Epithelial cell of prostate (primary cell): ENCODE data around the gene PHKB.
A peak's percentile ranks its signal among the peaks of the same experiment; 100 is the strongest.
"Not testable (repeated sequence)": the region's sequence is repeated elsewhere in the genome, so short reads cannot be mapped to it uniquely, and the experiment has no call there.

ENCODE experiments used
- DNase-seq: peaks from one replicate; pipeline ENCODE4 v3.0.0-alpha.2; 2011; ENCODE audit warnings: low read depth, low spot score
- H3K27ac ChIP-seq: fragments of 450-650 bp; 2 replicates; pipeline ENCODE4 v1.5.1; 2017; ENCODE audit warnings: mild to moderate bottlenecking

PHKB gene

GRCh38 chr16:47553853-47554564 lies 92.9 kb downstream of the PHKB start:
- no peak for DNase-seq
- no peak overlapping the region for H3K27ac ChIP-seq

GRCh38 chr16:47554587-47554986 lies 93.5 kb downstream of the PHKB start:
- DNase-seq: not testable (repeated sequence)

GRCh38 chr16:47561286-47561685 lies 100.2 kb downstream of the PHKB start:
- H3K27ac ChIP-seq: no peak overlapping the region
- DNase-seq: no peak

More at GRCh38 chr16:47554587-47554986, 93.5 kb downstream of the PHKB start:
- not testable (repeated sequence) for H3K27ac ChIP-seq

GRCh38 chr16:47562366-47562765 lies 101.2 kb downstream of the PHKB start:
- DNase-seq: no peak
- no peak overlapping the region for H3K27ac ChIP-seq

GRCh38 chr16:47565454-47565853 lies 104.3 kb downstream of the PHKB start:
- DNase-seq: no peak
- peak overlapping the region; percentile 43 for H3K27ac ChIP-seq

- no peak for DNase-seq
- H3K27ac ChIP-seq: no peak overlapping the region
Measured at GRCh38 chr16:47567321-47567720, 106.2 kb downstream of the PHKB start.

GRCh38 chr16:47568351-47568750 lies 107.2 kb downstream of the PHKB start:
- DNase-seq: no peak
- no peak overlapping the region for H3K27ac ChIP-seq

GRCh38 chr16:47571049-47571448 lies 109.9 kb downstream of the PHKB start:
- DNase-seq: no peak

GRCh38 chr16:47571711-47572110 lies 110.6 kb downstream of the PHKB start:
- no peak for DNase-seq

More at GRCh38 chr16:47571049-47571448, 109.9 kb downstream of the PHKB start:
- H3K27ac ChIP-seq: no peak overlapping the region

GRCh38 chr16:47574091-47575054 lies 113.2 kb downstream of the PHKB start:
- DNase-seq: peak; percentile 89
- H3K27ac ChIP-seq: peak overlapping the region; percentile 81

More at GRCh38 chr16:47571711-47572110, 110.6 kb downstream of the PHKB start:
- H3K27ac ChIP-seq: no peak overlapping the region

GRCh38 chr16:47577029-47577428 lies 115.9 kb downstream of the PHKB start:
- no peak for DNase-seq
- no peak overlapping the region for H3K27ac ChIP-seq

- no peak for DNase-seq
- H3K27ac ChIP-seq: peak overlapping the region; percentile 55
Measured at GRCh38 chr16:47578033-47578432, 116.9 kb downstream of the PHKB start.

- peak; percentile 76 for DNase-seq
- H3K27ac ChIP-seq: peak overlapping the region; percentile 55
Measured at GRCh38 chr16:47578573-47578972, 117.4 kb downstream of the PHKB start.

GRCh38 chr16:47581114-47581513 lies 120.0 kb downstream of the PHKB start:
- DNase-seq: no peak
- no peak overlapping the region for H3K27ac ChIP-seq

- H3K27ac ChIP-seq: no peak overlapping the region
- DNase-seq: no peak
Measured at GRCh38 chr16:47584464-47585225, 123.5 kb downstream of the PHKB start.

GRCh38 chr16:47586121-47586520 lies 125.0 kb downstream of the PHKB start:
- no peak overlapping the region for H3K27ac ChIP-seq
- no peak for DNase-seq

- H3K27ac ChIP-seq: no peak overlapping the region
- DNase-seq: no peak
Measured at GRCh38 chr16:47590472-47590871, 129.3 kb downstream of the PHKB start.

- DNase-seq: no peak
- H3K27ac ChIP-seq: no peak overlapping the region
Measured at GRCh38 chr16:47592232-47592631, 131.1 kb downstream of the PHKB start.

GRCh38 chr16:47599512-47599911 lies 138.4 kb downstream of the PHKB start:
- no peak overlapping the region for H3K27ac ChIP-seq
- no peak for DNase-seq

GRCh38 chr16:47600376-47600775 lies 139.2 kb downstream of the PHKB start:
- DNase-seq: no peak
- H3K27ac ChIP-seq: no peak overlapping the region
